Upper lobe of left lung (tissue), 6 donors: Measurements from ENCODE around the gene MAP2. TPM values are rescaled to one million over a fixed set of nuclear protein-coding genes. Genes with fewer than 3 reads are reported as not detected.

ENCODE experiments used
- ATAC-seq, 2 donors: fragments of 200-7000 bp; cut with Tn5 transposase; one replicate each; pipeline ENCODE4 v1.9.1; 2022; ENCODE audit warnings: mild to moderate bottlenecking in 2 of 2, moderate library complexity in 2 of 2; ENCODE audit not compliant: low FRiP score in 2 of 2
- DNase-seq, 2 donors: peaks; one replicate each; pipeline ENCODE4 v3.0.0-alpha.2; 2019 to 2020
- H3K27ac ChIP-seq, 4 donors: fragments of 200-600 bp; sonication (generic); one replicate each; pipeline ENCODE4 v1.5.1; 2016 to 2019
- H3K27me3 ChIP-seq, 4 donors: fragments of 200-600 bp; sonication (generic); one replicate each; pipeline ENCODE4 v1.5.1; 2017 to 2019
- H3K36me3 ChIP-seq, 4 donors: fragments of 200-600 bp; sonication (generic); one replicate each; pipeline ENCODE4 v1.5.1; 2016 to 2019
- H3K4me1 ChIP-seq, 4 donors: fragments of 200-600 bp; sonication (generic); one replicate each; pipeline ENCODE4 v1.5.1; 2018 to 2019
- H3K4me3 ChIP-seq, 4 donors: fragments of 200-600 bp; sonication (generic); one replicate each; pipeline ENCODE4 v1.5.1; 2017 to 2019; ENCODE audit warnings: mild to moderate bottlenecking in 2 of 4, moderate library complexity in 1 of 4
- H3K9me3 ChIP-seq, 4 donors: fragments of 200-600 bp; sonication (generic); one replicate each; pipeline ENCODE4 v1.5.1; 2018 to 2019
- EP300 ChIP-seq, 4 donors: sonication (generic); formaldehyde crosslinking; IDR thresholded peaks; one replicate each; pipeline ENCODE4 v1.5.1; 2017; ENCODE audit warnings: antibody characterized with exemption in 4 of 4, control low read depth in 2 of 4
- POLR2A ChIP-seq, 4 donors: fragments of 450-650 bp; IDR thresholded peaks; one replicate each; pipeline ENCODE4 v1.5.1; 2016 to 2017; ENCODE audit warnings: antibody characterized with exemption in 4 of 4, mild to moderate bottlenecking in 2 of 4
- POLR2AphosphoS5 ChIP-seq, 2 donors: sonication (generic); formaldehyde crosslinking; IDR thresholded peaks; one replicate each; pipeline ENCODE4 v1.5.1; 2017; ENCODE audit warnings: antibody characterized with exemption in 2 of 2
- WGBS, 2 donors: methylation state at CpG; one replicate each; pipeline ENCODE4 v1.1.5; 2017 to 2018; 5-methylcytosine and 5-hydroxymethylcytosine counted together
- total RNA-seq, 6 donors: library from RNA; depleted of rRNA in 4 of 6; stranded (reverse); fragments of >200 nt in 4 of 6; gene quantifications; one replicate each; pipeline versions ENCODE4 v1.1.0 to v1.2.1, GENCODE V29; 2016 to 2021
- TF ChIP-seq, protein P1 (sequence below), 6 experiments: fragments of 450-650 bp in 4 of 6; fragments of 200-600 bp in 2 of 6; sonication (generic) in 2 of 6; IDR thresholded peaks; one replicate each; pipeline ENCODE4 v1.5.1; 2016 to 2019; ENCODE audit warnings: antibody characterized with exemption in 6 of 6
- donor health status: DM: no; HTN: no; CAD: no; lungs with moderate emphysema.
- donor health status: DM: no; HTN: yes; CAD: no; lungs with severe emphysema.

Gene MAP2
- total RNA-seq, 6 donors from 2014 or later: 25.2 to 121 (median 58.7) TPM

DNA sequence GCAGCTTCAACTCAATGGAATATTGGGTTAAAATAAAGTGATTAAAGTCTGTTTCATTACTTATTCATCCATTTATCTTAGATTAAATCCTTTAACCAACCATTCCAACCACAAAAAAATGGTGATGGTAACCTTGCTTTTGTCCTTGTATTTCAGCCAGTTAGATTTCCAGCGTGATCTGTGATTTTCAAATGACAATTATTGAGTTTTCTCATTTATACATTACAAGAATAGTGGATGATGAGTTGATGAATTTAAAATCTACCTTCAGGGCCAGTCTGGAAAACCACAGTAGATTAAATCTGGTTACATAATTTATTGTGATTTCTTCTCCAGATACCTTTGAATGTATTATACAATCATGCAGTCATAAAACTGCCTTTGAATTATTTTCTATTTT is 318.1 kb downstream of the MAP2 start:
- ATAC-seq (no peak), DNase-seq (no peak)
- Histone ChIP-seq H3K4me3 (no peak overlapping the region), H3K36me3 (no peaks in the 10 kb centered on the region), H3K9me3 (no peaks in the 10 kb centered on the region), H3K27me3 (no peaks in the 10 kb centered on the region), H3K4me1 (no peaks in the 10 kb centered on the region), H3K27ac (no peak overlapping the region)
- no peak for TF ChIP-seq POLR2A (IDR thresholded peaks at IDR 0.05)
- no peak for TF ChIP-seq EP300 (IDR thresholded peaks at IDR 0.05)
- TF ChIP-seq POLR2AphosphoS5 (IDR thresholded peaks at IDR 0.05): no peak
- TF ChIP-seq, protein P1, sequence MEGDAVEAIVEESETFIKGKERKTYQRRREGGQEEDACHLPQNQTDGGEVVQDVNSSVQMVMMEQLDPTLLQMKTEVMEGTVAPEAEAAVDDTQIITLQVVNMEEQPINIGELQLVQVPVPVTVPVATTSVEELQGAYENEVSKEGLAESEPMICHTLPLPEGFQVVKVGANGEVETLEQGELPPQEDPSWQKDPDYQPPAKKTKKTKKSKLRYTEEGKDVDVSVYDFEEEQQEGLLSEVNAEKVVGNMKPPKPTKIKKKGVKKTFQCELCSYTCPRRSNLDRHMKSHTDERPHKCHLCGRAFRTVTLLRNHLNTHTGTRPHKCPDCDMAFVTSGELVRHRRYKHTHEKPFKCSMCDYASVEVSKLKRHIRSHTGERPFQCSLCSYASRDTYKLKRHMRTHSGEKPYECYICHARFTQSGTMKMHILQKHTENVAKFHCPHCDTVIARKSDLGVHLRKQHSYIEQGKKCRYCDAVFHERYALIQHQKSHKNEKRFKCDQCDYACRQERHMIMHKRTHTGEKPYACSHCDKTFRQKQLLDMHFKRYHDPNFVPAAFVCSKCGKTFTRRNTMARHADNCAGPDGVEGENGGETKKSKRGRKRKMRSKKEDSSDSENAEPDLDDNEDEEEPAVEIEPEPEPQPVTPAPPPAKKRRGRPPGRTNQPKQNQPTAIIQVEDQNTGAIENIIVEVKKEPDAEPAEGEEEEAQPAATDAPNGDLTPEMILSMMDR (IDR thresholded peaks at IDR 0.05): no peak
- 68 to 71% methylated on average over 1 of the region's 1 CpG for WGBS, 2 donors

DNA sequence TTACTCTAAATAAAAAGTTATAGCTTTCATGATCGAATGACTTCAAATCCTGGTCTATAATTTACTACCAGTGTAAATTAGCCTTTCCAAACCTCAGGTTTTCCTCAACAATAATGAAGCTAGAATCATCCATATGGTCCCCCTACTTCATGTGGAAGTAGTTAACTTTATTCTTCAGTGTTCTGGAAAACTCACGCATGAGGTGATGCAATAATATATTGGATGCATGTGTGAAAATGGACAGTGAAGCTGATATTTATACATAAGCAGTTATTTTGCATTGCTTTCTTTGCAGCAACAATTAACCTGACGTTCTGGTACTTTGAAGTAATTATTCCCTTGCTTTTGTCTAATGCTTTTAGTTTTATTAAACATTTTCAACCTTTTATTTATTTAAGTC is 329.2 kb downstream of the MAP2 start:
- H3K4me1 ChIP-seq: no peaks in the 10 kb centered on the region
- H3K9me3 ChIP-seq: no peaks in the 10 kb centered on the region
- DNase-seq (no peak), ATAC-seq (no peak)
- H3K4me3 ChIP-seq: no peak overlapping the region
- no peaks in the 10 kb centered on the region for H3K27me3 ChIP-seq
- no peak overlapping the region for H3K27ac ChIP-seq
- 50 to 55% methylated on average over 3 of the region's 3 CpGs for WGBS, 2 donors
- no peaks in the 10 kb centered on the region for H3K36me3 ChIP-seq
- TF ChIP-seq POLR2A (IDR thresholded peaks at IDR 0.05): no peak

DNA sequence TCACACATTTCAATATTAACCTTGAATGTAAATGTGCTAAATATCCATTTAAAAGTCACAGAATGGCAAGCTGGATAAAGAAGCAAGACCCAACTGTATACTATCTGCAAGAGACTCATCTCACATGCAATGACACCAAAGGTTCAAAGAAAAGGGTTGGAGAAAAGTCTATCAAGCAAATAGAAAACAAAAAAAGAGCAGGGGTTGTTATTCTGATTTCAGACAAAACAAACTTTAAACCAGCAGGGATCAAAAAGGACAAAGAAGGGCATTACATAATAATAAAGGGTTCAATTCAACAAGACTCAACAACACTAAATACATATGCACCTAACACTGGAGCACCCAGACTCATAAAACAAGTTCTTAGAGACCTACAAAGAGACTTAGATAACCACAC is 333.3 kb downstream of the MAP2 start:
- Histone ChIP-seq H3K27ac (no peak overlapping the region), H3K9me3 (no peaks in the 10 kb centered on the region), H3K4me1 (no peaks in the 10 kb centered on the region), H3K36me3 (no peaks in the 10 kb centered on the region), H3K4me3 (no peak overlapping the region), H3K27me3 (no peaks in the 10 kb centered on the region)
- DNase-seq (no peak), ATAC-seq (no peak)
- TF ChIP-seq POLR2AphosphoS5 (IDR thresholded peaks at IDR 0.05) (no peak), POLR2A (IDR thresholded peaks at IDR 0.05) (no peak), EP300 (IDR thresholded peaks at IDR 0.05) (no peak)
- TF ChIP-seq, protein P1 (IDR thresholded peaks at IDR 0.05): no peak

DNA sequence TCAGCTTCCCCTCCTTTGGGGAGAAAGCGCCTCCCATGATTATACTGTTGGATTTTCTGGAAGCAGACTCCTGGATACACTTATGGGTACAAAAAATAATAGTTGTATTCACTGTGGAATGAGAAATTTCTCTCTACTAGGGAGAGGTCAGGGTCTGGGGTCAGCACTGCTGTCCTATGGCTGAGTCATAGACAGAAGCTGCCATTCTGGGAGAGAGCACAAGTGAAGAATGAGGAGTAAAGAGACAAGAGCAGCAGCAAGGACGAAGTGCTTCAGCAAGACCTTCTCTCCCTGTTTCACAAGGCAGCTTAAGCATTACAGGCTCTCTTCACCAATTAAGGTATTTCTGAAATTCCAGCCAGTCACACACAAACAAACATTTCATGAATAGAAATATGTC is 337.7 kb downstream of the MAP2 start:
- H3K36me3 ChIP-seq: no peaks in the 10 kb centered on the region
- H3K27me3 ChIP-seq: no peaks in the 10 kb centered on the region
- DNase-seq: no peak
- no peak overlapping the region for H3K27ac ChIP-seq
- H3K4me1 ChIP-seq: no peaks in the 10 kb centered on the region
- 43 to 56% methylated on average over 2 of the region's 2 CpGs for WGBS, 2 donors
- no peak overlapping the region for H3K4me3 ChIP-seq
- ATAC-seq: no peak
- TF ChIP-seq POLR2AphosphoS5 (IDR thresholded peaks at IDR 0.05) (no peak), POLR2A (IDR thresholded peaks at IDR 0.05) (no peak), EP300 (IDR thresholded peaks at IDR 0.05) (no peak)
- TF ChIP-seq, protein P1 (IDR thresholded peaks at IDR 0.05): no peak
- no peaks in the 10 kb centered on the region for H3K9me3 ChIP-seq

DNA sequence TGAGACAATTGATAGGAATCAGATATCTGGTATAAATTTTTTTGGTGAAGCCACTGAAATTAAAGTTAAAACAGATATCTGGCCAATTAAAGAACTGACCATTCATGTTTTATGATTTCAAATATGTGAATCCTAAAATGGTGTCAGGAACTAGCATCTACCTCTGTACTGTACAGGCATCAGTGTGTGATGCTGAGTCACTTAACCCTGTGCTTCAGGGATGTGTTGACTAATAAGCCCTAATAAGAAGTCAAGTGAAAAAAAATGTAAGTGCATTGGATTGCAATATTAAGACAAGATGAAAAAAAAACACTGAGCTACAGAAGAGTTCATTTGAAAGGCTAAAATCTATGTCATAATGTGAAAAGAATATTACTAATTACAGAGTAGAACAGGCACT is 338.7 kb downstream of the MAP2 start:
- DNase-seq (no peak), ATAC-seq (no peak)
- Histone ChIP-seq H3K27me3 (no peaks in the 10 kb centered on the region), H3K27ac (no peak overlapping the region), H3K4me1 (no peaks in the 10 kb centered on the region), H3K36me3 (no peaks in the 10 kb centered on the region), H3K9me3 (no peaks in the 10 kb centered on the region), H3K4me3 (no peak overlapping the region)
- TF ChIP-seq POLR2A (IDR thresholded peaks at IDR 0.05) (no peak), POLR2AphosphoS5 (IDR thresholded peaks at IDR 0.05) (no peak), EP300 (IDR thresholded peaks at IDR 0.05) (no peak)
- TF ChIP-seq, protein P1 (IDR thresholded peaks at IDR 0.05): no peak
